Measurements from ENCODE around the gene SCFD2. TPM values are rescaled to one million over a fixed set of nuclear protein-coding genes. Genes with fewer than 3 reads are reported as not detected.

Gene SCFD2
- total RNA-seq, 2 donors from 2014 or later: 20.3 to 27.4 TPM

GRCh38 chr4:53005808-53006207 is 360.1 kb downstream of the SCFD2 start:
- ATAC-seq (ENCODE audit: insufficient number of reproducible peaks, low FRiP score, low read depth): no peak
- no peak overlapping the region for H3K27ac ChIP-seq
- DNase-seq (ENCODE audit: low spot score): no peak
- H3K27me3 ChIP-seq (replicated peaks; ENCODE audit: insufficient read depth): no peaks in the 10 kb centered on the region
- H3K36me3 ChIP-seq: no peaks in the 10 kb centered on the region
- H3K9me3 ChIP-seq: no peaks in the 10 kb centered on the region
- H3K4me3 ChIP-seq: no peak overlapping the region
- peaks cover 9 to 30% of the 10 kb centered on the region in 2 donors for H3K4me1 ChIP-seq (ENCODE audit: control insufficient read depth in 1 of 2, low read depth in 2 of 2)
- TF ChIP-seq CTCF (IDR thresholded peaks at IDR 0.05): no peak

GRCh38 chr4:53005149-53005546 is 360.7 kb downstream of the SCFD2 start:
- no peak for TF ChIP-seq CTCF (IDR thresholded peaks at IDR 0.05)
- ATAC-seq (ENCODE audit: insufficient number of reproducible peaks, low FRiP score, low read depth): no peak
- Histone ChIP-seq H3K27ac (no peak overlapping the region), H3K9me3 (no peaks in the 10 kb centered on the region), H3K27me3 (replicated peaks; ENCODE audit: insufficient read depth) (no peaks in the 10 kb centered on the region), H3K4me3 (no peak overlapping the region), H3K36me3 (no peaks in the 10 kb centered on the region), H3K4me1 (ENCODE audit: control insufficient read depth in 1 of 2, low read depth in 2 of 2) (peaks cover 7 to 24% of the 10 kb centered on the region in 2 donors)
- DNase-seq (ENCODE audit: low spot score): no peak

GRCh38 chr4:53004497-53005148 is 361.2 kb downstream of the SCFD2 start:
- no peak overlapping the region for H3K4me3 ChIP-seq
- TF ChIP-seq CTCF (IDR thresholded peaks at IDR 0.05): no peak
- H3K4me1 ChIP-seq (ENCODE audit: control insufficient read depth in 1 of 2, low read depth in 2 of 2): peaks cover 7 to 19% of the 10 kb centered on the region in 2 donors
- H3K27me3 ChIP-seq (replicated peaks; ENCODE audit: insufficient read depth): no peaks in the 10 kb centered on the region
- ATAC-seq (ENCODE audit: insufficient number of reproducible peaks, low FRiP score, low read depth) (no peak), DNase-seq (ENCODE audit: low spot score) (no peak)
- H3K9me3 ChIP-seq: no peaks in the 10 kb centered on the region
- no peaks in the 10 kb centered on the region for H3K36me3 ChIP-seq
- no peak overlapping the region for H3K27ac ChIP-seq

GRCh38 chr4:53003959-53004358 is 361.9 kb downstream of the SCFD2 start:
- no peaks in the 10 kb centered on the region for H3K27me3 ChIP-seq (replicated peaks; ENCODE audit: insufficient read depth)
- H3K4me1 ChIP-seq (ENCODE audit: control insufficient read depth in 1 of 2, low read depth in 2 of 2): peaks cover 7 to 15% of the 10 kb centered on the region in 2 donors
- DNase-seq (ENCODE audit: low spot score) (no peak), ATAC-seq (ENCODE audit: insufficient number of reproducible peaks, low FRiP score, low read depth) (no peak)
- no peak overlapping the region for H3K4me3 ChIP-seq
- no peak for TF ChIP-seq CTCF (IDR thresholded peaks at IDR 0.05)
- no peaks in the 10 kb centered on the region for H3K36me3 ChIP-seq
- no peaks in the 10 kb centered on the region for H3K9me3 ChIP-seq
- H3K27ac ChIP-seq: no peak overlapping the region

GRCh38 chr4:53000560-53000959 is 365.3 kb downstream of the SCFD2 start:
- Histone ChIP-seq H3K9me3 (no peaks in the 10 kb centered on the region), H3K4me3 (no peak overlapping the region), H3K4me1 (ENCODE audit: control insufficient read depth in 1 of 2, low read depth in 2 of 2) (peaks cover 27 to 31% of the 10 kb centered on the region in 2 donors), H3K36me3 (no peaks in the 10 kb centered on the region), H3K27ac (no peak overlapping the region), H3K27me3 (replicated peaks; ENCODE audit: insufficient read depth) (no peaks in the 10 kb centered on the region)
- DNase-seq (ENCODE audit: low spot score): no peak
- TF ChIP-seq CTCF (IDR thresholded peaks at IDR 0.05): no peak
- no peak for ATAC-seq (ENCODE audit: insufficient number of reproducible peaks, low FRiP score, low read depth)
